ENCODE data around the gene RASSF1.
A peak's percentile ranks its signal among the peaks of the same experiment; 100 is the strongest.

RASSF1 gene

DNA sequence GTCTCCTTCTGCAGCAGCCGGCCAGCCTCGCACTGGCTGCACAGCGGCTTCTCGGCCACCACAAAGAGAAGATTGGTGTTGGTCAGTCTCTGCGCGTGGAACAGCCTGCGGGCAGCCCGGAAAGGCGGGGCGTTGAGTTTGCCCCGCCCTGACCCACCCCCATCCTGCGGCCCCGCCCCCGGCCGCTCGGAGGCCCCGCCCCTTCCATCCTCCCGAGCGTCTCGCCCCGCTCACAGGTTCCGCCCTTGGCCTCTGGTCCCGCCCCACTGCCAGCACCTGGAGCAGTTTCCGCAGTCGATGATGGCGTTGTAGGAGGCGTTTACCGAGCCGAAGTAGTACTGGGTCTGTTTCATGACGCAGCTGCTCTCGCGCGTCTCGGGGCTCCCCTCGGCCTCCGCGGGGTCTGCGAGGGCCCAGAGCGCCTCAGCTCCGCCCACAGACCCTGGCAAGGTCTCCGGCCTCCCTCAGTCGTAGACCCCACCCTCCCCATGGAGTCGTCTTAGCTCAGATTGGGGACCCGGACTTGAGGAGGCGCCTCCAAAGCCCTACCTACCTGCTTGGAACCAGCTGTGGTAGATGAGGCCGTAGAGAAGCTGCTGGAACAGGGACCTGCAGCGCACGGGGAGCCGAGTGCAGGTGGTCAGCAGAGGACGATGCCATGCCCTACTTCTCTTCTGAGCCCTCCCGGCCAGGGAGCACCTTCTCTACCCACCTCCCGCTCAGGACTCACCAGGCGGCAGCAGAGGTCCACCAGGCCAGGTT is 24.6 kb upstream of the RASSF1 start:
- no peak for DNase-seq

DNA sequence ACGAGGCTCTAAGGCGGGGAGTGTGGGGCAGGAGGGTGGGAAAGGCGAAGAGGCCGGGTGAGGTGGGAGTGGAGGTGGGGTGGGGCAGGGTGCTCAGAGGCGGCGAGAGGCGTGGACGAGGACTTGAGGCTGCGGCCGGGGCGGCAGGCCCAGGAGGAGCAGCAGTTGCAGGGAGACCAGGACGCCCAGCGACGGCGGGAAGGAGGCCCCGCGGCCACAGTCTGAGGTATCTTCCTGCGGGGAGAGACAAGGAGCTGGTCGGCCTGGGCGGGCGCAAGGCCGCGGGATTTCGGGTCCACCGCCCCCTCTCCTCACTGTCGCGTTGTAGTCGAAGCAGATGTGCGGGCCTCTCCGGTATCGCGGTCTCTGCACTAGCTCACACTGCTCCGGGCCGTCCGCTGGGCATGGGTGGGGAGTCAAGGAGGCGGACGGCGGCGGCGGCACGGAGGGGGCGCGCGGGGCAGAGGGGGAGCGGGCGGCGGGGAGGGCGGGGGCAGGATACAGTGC is 24.0 kb upstream of the RASSF1 start:
- no peak for DNase-seq

DNA sequence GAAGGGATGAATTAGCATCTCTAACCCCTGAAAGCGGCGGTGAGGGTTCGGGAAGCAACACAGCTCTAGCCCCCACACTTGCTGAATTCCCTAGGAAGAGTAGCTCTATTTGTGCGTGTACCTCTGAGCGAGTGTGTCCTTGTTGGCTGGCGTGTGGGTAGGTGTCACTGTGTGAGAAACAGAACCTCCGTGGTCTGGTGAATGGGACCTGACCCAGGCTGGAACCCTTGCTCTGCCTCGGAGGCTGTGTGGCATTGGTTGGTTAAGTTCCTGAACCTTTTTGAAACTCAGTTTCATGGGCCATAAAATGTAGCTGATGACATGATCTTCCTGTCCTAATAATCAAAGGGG is 19.1 kb upstream of the RASSF1 start:
- DNase-seq: no peak

DNA sequence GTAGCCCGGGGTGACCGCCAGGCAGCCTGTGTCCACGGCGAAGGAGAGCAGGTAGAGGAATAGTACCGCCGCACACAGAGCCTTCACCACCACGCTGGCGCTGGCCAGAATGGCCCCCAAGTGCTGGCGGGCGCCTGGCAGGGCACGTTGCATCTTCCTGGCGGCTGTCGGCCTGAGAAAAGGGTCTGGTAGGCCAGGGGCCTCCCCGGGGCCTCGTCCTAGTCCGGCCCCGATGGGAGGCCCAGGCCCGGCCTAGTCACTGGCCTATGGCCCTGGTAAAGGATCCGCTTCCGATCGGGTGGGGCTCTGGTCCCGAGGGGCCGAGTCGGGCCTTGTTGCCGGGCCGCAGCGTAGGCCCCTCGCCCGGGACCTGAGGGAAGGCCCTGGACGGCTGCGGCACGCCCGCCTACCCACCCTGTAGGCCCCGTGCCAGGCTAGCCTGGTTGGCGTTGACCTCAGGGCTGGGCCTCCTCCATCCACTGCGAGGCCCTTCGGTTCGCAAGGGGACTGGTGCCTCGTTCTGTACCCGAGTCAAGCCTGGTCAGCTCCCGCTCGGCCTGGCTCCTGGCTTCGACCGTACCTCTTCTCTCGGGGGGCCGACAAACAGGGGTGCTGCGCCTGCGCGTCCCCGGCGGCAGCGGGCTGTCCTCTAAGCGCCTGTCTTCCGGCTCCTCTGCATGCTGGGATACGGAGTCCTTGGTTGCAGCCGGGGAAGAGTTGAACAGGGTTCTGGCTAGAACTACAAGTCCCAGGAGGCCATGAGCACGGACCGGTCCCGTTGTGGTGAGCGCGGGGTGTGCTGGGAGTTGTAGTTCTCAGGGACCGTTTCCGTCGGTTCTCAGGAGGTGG is 18.5 kb upstream of the RASSF1 start, which contains the start of gene TMEM115:
TSS of gene TMEM115 (minus strand) at position 611 of the 849 bp plus-strand sequence. CDS start at position 153, 458 bp downstream.
- DNase-seq: peak; percentile 92

DNA sequence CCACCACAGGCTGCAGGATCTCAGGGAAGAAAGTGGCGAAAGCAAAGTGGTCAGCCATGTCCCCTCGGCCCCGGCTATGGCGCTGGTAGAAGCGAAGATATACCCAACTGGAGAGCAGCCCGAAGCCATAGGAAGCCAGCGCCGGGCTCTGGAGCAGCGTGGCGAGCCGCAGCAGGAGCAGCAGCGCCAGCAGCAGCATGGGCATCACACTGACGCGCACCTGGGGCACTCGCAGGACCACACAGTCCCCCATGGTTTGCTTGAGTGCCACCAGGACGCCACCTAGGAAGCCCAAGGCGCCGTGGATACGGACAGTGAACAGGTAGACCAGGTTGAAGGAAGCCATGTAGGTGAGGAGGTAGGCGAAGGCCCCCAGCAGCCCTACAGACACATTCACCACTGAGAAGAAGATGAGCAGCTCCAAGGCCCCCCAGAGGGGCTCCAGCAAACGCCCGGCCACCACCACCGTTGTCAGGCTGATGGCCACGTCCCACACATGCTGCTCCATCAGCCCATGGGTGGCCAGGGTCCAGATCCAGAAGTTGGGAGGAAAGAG is 17.8 kb upstream of the RASSF1 start:
- no peak for DNase-seq

DNA sequence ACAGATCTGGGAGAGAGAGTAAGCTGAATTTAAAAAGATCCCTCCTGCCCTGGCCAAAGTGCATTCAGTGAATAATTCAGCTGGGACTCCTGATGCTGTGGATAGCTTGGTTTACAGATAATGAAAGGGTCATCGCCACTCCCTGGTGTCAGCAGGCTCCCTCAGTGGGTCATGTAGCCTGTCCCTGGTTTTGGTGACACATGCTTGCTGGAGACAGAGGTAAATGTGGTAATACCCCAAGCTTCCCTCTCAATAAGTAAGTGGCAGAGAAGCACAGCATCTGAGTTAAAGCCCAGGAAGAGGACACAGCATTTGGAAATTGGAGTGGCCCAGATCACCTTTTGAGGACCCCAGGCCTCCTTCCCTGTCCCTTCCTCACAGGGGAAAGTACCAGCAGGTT is 16.8 kb upstream of the RASSF1 start:
- no peak for DNase-seq

DNA sequence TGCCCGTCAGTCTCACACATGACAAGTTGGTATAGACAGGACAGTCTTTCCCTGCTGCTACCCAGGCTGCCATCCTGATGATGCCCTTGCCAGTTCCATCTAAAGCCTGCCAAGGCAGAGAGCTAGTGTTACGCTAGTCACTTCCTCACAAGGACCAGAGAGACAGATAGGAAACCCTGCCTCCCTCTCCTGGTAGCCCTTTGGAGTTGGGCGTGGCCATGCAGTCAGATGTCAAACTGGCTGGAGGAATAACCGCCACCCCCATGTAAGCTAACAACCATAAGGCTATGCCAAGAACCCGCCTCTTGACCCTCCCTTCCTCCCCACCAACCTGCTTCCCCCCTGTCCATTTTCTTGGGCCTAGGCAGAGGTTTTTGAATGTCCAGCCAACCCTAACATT is 15.9 kb upstream of the RASSF1 start:
- no peak for DNase-seq

DNA sequence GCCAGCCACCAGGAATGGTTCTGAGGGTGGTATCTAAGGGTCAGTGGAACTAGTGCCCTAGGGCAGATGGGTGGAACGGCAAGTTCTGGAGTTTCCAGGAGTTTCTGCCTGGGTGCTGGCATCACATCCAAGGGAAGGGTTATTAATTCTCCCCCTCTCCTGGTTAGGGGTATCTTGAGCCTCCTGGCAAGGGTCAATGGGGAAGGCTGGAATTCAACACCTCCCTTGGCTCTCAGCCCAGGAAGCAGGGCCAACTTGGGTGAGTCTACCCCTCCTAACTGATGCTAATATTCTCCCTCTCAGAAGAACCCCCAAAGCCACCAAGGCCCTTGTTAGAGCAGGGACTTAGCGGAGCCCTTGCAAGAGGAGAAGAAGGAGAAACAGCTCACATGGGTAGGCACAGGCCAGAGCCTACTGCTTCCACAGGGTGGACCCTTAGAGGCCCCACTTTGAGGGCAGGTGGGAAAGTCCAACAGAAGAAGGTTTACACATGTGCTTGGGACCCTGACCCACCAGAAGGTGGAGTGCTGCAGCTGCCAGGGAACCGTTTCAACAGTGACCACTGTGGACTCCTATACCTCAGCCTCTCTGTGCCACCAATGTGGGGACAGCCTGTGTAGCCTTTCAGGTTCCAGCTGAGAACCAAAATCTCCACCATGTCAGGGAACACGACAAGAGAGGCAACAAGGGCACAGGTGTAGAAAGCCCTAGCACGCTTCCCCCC is 15.4 kb upstream of the RASSF1 start:
- no peak for DNase-seq

DNA sequence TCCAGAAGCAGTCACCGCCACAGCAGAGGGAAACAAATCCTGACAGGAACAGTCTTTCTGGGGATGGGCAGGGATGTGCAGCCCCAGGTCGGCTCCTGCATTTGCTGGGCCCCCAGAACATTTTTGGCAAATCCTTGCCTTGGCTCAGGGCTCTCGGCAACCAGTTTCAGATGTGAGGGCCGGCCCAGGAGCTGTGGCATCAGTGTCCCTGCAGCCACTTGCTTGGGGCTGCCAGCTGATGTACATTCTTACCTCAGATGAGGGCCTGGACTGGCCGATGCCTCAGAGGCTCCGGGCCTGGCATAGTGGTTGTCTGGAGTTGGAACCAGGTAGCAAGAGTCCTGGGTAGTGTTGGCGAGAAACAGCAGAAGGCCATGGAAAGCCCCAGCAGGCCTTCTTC is 14.2 kb upstream of the RASSF1 start:
- DNase-seq: no peak

DNA sequence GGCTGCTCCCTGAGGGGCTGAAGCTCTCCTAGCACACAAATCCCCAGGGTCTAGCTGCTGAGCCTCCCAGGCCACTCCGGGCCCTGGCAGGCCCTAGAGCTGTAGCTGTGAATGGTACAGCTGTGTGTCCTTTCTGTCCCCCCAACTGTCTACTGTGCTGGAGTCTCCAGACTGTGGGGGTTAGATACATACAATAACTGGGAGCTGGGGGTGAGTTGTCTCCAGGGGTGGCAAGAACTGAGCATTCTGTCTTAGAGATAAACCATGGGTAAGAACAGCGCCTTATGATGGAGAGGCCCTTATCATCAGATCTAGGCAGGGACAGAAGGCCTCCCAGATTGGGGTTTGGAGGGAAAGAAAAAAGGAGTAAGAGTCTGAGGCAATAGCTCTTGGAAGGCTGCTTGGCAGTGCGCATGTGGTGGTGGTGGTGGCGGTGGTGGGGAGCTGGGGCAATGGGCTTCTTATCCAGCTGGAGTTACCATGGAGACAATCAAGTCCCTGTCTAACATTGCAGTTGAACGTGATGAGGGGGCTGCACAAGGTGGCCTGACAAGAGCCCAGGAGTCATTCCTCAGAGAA is 13.6 kb upstream of the RASSF1 start:
- DNase-seq: no peak

DNA sequence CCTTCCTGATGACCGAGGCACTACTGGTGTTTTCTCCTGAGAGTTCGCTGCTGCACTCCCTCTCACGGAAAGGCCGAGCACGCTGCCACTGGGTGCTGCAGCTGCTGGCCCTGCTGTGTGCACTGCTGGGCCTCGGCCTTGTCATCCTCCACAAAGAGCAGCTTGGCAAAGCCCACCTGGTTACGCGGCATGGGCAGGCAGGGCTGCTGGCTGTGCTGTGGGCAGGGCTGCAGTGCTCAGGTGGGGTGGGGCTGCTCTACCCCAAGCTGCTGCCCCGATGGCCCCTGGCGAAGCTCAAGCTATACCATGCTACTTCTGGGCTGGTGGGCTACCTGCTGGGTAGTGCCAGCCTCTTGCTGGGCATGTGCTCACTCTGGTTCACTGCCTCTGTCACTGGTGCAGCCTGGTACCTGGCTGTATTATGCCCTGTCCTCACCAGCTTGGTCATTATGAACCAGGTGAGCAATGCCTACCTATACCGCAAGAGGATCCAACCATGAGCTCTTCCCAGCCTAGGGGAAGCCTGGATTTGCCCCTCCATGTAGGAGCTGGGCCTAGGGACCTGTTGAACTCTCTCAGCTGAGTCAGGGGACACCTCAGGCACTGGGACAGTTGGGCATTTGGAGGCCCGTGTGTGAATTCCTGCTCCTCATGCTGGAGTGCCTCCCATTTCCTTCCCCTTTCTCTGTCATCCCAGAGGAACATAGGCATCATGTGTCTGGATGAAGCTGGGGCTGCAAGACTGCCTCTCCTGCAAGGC is 12.8 kb upstream of the RASSF1 start:
- no peak for DNase-seq

DNA sequence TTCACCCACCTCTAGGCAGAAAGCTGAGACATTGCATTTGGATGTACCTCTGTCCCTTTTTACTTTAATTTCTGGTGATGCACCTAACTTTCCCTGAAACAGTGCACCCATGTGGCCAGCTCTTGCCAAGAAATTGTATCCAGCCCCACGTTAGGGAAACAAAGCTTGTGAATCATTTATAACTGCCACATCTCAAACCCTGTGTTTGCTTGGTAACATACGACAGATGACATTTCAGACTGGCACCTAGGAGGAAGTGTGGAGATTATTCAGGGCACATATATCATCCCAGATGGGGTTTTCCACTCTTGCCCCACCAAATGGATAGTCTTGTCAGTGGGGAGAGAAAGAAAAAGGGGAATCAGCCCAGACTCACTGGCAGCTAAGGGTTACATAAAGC is 12.1 kb upstream of the RASSF1 start:
- no peak for DNase-seq

DNA sequence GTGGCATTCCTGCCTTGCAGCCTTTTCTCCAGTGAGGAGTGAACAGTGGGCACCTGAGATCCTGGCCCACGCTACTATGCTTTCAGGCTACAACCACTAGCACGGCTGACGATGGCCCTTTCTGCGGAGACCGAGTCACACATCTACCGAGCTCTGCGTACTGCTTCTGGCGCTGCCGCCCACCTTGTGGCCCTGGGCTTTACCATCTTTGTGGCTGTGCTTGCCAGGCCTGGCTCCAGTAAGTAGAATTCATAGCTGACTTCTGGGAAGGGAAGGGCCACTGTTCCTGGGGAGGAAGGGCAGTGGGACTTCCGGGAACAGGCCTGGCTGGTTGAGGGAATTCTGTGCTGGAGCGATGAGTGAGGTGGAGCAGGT is 10.7 kb upstream of the RASSF1 start:
- no peak for DNase-seq

DNA sequence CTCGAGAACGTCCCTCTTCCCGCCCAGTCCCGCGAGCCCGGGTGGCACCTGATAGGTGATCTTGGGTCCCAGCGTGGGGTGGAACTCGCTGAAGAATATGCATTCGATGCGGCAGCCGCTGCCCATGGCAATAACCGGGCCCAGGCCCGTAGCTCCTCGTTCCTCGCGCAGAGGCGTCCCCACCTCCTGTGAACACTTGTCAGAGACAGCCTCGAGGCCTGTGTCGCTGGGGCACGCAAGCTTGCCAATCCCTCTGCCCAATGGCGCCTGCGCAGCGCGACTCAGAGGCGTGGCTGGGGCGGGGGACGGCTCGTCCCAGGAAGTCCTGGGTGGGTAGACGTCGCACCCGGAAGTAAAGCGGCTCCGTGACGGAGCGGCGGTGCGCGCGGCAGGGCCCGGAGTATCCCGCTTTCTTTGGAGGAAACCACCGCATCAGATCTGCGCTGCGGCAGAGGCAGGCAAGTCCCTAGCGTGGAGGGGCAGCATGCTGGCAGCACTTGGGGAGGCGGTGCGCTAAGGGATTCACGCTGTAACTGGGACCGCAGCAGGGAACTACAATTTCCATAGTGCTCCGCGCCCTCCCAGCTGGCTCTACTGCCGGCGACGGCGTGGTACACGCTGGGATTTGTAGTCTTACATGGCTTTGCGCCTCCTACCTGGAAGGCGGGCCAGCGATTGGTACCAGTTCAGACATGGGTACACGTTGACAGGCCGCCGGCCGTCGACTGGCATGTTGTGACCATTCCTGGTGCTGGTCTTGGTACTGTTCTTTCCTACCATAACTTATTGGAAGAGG is 10.1 kb upstream of the RASSF1 start, which contains the start of the genes CYB561D2 and NPRL2:
TSS of gene CYB561D2 (plus strand) at position 336 of the 796 bp plus-strand sequence. CDS start 572 bp downstream, outside the sequence.
TSS of gene NPRL2 (minus strand) at position 249 of the 796 bp plus-strand sequence. CDS start at position 126, 123 bp downstream.
- peak; percentile 77 for DNase-seq

DNA sequence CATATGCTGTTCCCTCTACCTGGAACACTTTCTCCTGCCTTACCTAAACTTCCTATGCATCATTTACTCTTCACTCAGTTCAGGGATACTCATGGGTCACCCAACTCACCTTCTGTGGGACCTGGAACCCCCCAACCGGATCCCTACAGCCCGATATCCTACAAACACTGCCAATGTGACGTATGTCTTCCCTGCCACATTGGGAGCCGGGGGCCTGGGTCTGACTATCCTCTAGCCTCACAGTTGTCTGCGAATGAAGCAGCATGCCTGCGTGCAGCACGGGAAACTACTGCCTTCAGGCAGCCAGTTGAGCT is 9.5 kb upstream of the RASSF1 start:
- no peak for DNase-seq

DNA sequence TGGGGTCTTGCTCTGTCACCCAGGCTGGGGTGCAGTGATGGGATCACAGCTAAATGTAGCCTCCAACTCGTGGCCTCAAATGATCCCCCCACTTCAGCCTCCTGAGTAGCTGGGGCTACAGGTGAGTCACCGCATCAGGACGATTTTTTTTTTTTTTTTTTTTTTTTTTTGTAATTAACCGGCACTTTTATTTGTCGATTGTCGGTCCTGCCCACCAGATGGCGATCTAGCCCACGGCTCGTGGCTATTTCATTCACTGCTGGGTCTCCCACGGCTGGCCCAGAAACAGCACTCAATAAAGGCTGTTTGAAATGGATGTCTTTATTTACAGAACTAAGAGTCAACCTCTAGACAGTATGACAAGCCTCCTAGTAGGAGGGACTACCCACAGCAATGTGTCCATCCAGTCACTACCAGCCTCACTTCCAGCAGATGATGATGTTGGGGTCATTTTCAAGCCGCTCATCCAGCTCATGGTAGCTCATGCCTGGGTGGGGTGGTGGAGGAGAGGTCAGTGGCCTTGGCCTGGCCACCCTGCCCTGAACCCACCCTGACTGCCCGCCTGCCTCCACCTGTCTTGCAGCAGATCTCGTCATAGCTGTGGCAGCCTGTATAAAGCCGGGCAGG is 6.7 kb upstream of the RASSF1 start:
- peak; percentile 32 for DNase-seq

DNA sequence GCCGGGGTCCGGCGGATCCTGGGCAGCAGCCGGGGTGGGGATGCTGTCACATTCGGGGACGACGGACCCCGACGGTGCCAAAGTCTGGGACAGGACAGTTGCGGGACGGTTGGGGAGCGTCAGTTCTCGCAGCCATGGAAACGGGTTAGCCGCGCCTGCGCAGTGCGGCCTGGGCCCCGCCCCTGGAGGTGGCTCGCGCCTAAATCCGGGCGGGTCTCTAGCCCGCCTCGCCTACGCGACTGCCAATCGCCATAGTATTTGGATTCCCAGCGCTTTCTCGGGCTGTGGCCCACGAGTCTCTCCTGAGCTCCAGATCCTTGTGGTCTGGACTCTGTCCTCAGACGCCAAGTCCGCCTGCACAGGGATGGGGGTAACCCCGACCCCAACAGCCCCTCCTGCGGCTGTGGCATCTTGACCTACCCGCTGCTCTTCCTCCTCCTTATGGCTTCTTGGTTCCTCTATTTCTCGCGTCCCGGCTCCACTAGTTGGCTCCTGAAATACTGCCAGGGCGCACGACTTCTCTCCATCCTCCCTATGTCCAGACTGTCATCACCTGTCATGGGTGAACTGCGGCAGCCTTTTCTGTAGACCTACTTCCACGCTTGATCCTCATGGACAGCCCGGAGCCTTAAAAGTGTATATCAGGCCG is 5.1 kb upstream of the RASSF1 start, which contains the start of gene ZMYND10:
TSS of gene ZMYND10 (minus strand) at position 147 of the 649 bp plus-strand sequence. CDS start 153 bp downstream, outside the sequence.
- no peak for DNase-seq

DNA sequence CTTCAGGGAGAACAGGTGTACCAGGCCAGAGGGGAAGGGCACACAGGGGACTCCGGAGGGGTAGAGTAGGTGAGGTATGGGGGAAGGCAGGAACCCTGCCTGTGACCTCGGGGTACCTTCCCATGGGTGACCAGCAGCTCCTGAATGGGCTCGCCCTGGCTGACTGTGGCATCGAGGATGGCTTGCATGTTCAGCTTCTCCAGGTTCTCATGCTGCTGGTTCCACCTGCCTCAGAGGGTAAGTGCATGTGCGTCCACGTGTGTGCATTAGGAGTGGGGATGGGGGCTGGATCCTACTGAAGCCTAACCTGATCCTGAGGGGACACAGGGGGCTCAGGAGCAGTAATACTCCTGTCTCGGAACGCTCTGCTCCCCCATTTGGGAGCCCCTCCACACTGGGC is 4.4 kb upstream of the RASSF1 start:
- DNase-seq: no peak

DNA sequence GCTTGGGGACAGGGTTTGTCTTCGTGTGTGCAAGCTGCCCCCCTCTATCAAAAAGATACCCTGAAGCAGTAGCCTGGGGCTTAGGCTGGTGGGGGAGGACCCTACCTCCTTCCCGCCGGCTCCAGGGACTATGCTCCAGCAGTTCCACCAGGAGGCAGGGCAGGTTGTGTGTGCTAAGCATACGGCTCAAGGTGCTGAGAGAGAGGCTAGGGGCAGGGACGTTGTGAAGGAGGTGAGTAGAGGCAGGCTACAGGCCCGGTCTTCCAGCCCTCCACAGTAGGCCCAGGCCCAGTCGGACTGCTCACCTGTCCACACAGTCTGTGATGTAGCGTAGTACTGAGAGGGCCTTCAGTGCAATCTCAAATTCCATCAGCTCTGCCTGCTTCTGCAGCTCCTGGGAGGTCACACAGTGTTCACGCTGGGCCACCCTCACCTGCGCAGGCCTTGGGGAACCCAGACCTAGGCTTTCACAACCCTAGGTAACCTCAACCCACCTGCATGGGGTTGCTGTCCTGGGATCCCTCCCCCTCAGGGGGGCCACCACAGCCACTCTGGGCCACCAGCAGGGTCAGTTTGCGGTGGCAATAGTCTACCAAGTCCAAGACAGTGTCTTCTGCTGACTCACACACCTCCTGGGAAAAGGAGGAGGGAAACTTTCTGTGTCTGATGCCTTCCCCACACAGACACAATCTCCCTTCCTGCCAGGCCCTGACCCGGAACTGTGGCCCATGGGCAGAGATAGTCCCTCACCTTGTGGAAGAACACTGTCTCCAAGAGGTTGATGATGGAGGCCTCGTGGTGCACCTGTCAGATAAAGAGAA is 2.4 kb upstream of the RASSF1 start:
- DNase-seq: no peak
